GM18517 (cell line): ENCODE results near the gene RBPJ.
A peak's percentile ranks its signal among the peaks of the same experiment; 100 is the strongest.
"Not testable (repeated sequence)": the region's sequence is repeated elsewhere in the genome, so short reads cannot be mapped to it uniquely, and the experiment has no call there.

ENCODE experiments used
- ATAC-seq: cut with Tn5 transposase; IDR thresholded peaks from one replicate; pipeline ENCODE4 v1.9.1; 2021; ENCODE audit warnings: mild to moderate bottlenecking, moderate library complexity; ENCODE audit not compliant: unreplicated experiment

Gene RBPJ

GRCh38 chr4:26331380-26331950 is 10.7 kb downstream of the RBPJ start:
- ATAC-seq, result no peak

GRCh38 chr4:26334366-26334765 is 13.6 kb downstream of the RBPJ start:
- no peak for ATAC-seq

GRCh38 chr4:26337612-26338011 is 16.8 kb downstream of the RBPJ start:
- no peak for ATAC-seq

DNA sequence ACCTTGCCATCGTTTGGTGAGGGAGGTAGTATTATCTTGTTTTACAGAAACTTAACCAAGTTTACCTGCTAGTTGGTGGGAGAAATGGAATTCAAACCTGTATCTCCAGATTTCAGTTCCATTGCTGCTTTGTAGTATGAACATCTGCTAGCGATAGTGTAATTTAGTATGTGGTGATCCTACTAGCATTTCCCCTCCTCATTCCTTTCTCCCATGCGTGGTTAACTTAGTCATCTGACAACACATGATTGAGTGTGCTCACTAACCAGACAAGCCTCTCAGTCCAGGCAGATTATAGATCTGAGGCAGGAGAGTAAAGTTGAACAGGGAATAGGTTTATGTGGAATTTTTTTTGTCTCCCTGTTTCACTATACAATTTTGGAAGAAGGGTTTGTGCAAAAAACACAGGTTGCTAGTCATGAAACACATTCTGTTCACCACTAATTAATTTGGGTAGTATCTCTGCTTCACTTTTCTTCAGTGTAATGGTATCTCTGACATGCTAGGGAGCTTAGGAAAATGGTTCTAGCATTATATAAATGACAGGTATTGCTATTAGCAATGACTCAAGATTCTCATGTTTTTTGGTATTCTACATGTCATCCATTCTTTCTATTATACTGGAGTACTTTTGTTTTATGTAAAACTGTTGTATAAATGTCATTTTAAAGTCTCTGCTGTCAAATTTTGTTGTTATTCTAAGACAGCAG is 21.7 kb downstream of the RBPJ start:
- ATAC-seq, result no peak

GRCh38 chr4:26343038-26343398 is 22.2 kb downstream of the RBPJ start:
- no peak for ATAC-seq

- no peak for ATAC-seq
These were observed 24.2 kb downstream of the RBPJ start for GRCh38 chr4:26344901-26345564.

- ATAC-seq, result no peak
These were observed 24.7 kb downstream of the RBPJ start for GRCh38 chr4:26345565-26345938.

- ATAC-seq, result no peak
These were observed 25.4 kb downstream of the RBPJ start for GRCh38 chr4:26346203-26346620.

DNA sequence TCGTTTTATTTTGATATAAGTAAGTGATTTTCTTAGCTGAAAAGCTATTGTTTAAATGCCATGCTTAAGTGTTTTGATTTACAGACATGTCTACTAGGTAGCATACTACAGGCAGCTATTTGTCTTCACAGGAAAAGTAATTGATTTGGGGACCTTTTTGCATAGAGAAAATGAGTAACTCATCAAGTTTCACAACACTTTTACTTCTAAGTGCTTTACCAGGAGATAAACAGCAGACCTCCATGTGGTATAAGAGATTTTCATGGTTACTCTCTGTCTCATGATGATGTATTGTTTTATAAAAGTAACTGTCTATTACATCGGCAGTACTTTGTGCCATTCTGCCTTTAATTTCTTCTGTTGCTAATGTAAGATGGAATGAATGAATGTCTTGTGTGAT is 28.7 kb downstream of the RBPJ start:
- no peak for ATAC-seq

DNA sequence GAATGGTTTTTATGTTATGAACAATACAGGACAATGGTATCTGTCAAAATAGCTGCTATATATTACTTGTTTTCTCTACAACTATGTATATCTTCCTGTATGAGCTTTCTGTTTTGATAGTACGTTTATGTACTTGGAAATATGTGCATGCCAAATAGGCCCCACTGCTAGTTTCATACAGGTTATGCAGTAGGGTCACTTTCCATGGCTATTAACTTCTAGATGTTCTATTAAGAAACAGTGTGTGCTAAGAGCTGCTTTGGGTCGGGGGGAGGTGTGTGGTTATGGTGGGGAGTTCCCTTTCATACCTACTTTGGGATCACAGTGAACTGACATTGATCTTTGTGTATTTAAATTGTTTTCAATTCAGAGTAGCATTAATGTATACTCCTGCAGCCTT is 30.9 kb downstream of the RBPJ start:
- ATAC-seq, result no peak

- no peak for ATAC-seq
These were observed 33.7 kb downstream of the RBPJ start for GRCh38 chr4:26354491-26354890.

DNA sequence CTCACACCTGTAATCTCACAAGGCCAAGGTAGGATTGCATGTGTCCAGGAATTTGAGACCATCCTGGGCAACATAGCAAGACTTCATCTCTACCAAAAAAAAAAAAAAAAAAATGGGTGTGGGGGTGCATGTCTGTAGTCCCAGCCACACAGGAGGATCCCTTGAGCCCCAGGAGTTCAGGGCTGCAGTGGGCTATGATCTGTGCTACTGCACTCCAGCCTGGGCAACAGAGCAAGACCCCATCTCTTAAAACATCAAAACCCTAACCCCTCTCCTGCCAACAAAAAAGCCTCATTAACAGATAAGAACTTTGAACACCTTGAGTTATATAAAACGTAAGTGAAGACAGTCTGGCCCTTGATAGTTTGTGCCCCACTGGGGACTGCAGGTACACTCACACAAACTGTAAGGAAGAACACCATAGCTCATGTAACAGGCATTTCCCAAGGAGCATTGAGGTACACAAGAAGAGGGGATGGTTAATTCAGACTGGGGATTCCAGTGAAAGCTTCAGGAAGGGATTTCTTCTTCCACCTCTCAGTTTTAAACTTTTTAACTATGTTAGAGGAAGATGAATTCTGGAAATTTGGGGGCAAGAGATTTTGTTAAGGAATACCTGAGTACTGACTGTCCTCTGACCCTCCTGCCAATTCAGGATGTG is 34.7 kb downstream of the RBPJ start:
- ATAC-seq, result no peak

DNA sequence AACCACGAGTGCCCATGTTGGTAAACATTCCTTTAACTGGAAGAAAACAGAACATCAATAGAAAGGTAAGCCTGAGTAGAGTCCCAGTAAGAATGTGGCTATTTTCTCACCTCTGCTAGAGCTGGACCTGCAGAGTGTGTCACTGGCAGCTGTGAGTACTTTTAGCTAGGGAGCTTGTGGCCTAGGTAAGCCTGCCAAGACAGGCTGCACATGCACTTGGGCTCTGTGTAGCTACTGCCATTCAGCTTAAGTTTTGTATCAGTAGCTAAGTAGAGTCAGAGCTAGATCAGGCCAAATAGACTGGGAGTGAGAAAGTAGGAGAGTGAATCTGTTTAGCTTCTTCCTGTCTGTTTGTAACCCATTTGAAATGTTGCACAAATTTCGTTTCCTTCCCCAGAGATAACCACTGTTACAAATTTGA is 35.3 kb downstream of the RBPJ start:
- peak; percentile 45 for ATAC-seq

DNA sequence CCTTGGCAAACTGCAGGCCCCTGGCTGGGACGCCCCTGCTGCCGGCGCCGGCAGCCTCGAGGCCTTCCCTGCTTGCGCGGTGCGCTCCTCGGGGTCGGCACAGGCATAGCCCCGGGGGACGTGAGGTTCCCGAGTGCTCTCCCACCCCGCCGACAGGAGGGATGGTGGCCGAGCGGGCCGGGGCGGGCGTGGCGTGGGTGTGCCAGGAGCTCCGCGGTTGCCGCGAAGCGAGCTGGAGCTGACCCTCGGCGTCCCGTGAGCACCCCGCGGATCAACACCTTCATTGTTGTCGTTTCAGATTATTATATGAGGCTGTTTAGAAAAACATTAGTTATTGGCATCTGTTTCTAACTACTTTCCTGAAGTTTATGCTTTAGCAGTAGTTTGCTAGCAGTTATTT is 38.7 kb downstream of the RBPJ start:
- not testable (repeated sequence) for ATAC-seq

- ATAC-seq, result no peak
These were observed 39.5 kb downstream of the RBPJ start for GRCh38 chr4:26360273-26360672.

GRCh38 chr4:26360864-26361263 is 40.0 kb downstream of the RBPJ start:
- no peak for ATAC-seq

- ATAC-seq, result no peak
These were observed 40.5 kb downstream of the RBPJ start for GRCh38 chr4:26361297-26361696.

DNA sequence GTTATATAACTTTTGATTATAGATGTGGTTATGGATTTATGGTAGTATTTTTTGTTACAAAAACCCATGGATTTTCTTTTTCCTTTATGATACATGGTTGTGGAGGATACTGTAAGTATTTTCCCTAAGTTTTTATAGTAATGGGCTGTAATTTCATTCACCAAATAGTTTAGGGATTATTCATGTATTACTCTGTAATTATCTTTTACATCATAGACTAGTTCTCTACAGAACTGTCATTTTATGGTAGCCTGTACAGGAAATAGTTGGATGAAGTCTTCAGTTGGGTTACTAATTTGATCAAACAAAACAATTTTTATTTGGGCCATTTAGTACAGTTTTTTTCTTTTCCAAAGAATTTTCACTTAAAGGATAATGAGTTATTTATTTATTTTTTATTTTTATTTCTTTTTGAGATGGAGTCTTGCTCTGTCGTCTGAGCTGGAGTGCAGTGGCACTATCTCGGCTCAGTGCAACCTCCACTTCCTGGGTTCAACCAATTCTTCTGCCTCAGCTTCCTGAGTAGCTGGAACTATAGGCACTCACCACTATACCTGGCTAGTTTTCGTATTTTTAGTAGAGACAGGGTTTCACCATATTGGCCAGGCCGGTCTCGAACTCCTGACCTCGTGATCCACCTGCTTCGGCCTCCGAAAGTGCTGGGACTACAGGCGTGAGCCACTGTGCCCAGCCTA is 42.1 kb downstream of the RBPJ start:
- no peak for ATAC-seq

GRCh38 chr4:26365537-26366150 is 44.8 kb downstream of the RBPJ start:
- peak; percentile 54 for ATAC-seq

- no peak for ATAC-seq
These were observed 47.0 kb downstream of the RBPJ start for GRCh38 chr4:26367811-26368210.

DNA sequence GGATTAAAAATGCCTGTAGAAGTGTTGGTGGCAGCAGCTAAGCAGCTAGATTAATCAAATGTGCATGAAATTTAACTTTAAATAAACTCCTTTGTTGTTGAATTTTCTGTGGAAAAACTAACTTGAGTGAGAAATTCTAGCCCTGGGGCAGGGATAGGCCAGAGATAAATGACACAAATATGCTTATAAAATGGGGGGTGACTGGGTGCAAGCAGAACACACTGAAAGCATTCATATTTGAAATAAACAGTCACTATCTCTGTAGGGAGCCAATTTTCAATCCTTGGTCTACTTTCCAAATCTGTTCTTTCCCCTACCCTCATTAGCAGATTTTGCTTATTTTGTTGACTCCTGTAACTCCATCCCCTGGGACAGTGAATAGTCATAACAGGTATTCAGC is 47.9 kb downstream of the RBPJ start:
- ATAC-seq, result no peak
